IMR-90 (cell line): ENCODE data around the gene SLC25A21. TPM values are rescaled to one million over a fixed set of nuclear protein-coding genes. Genes with fewer than 3 reads are reported as not detected.

Experiments
- ATAC-seq: fragments of 200-7000 bp; cut with Tn5 transposase; 2 replicates; pipeline ENCODE4 v1.9.1; 2020; ENCODE audit warnings: low read depth, mild to moderate bottlenecking, moderate library complexity
- BruUV-seq: library from RNA; stranded (reverse); fragments of 400-500 nt; replicated peaks from 2 replicates; lab custom pipeline; 2021; lab: Mats Ljungman, UMichigan
- CTCF ChIA-PET: fragments of 300-600 bp; formaldehyde crosslinking; extraction: SDS; loops from one replicate; lab custom pipeline; 2021; ENCODE audit warnings: antibody characterized with exemption; lab: Yijun Ruan, JAX
- POLR2A ChIA-PET: fragments of 300-600 bp; sonication (Branson Sonifier 250); formaldehyde crosslinking; loops from one replicate; lab custom pipeline; 2022; ENCODE audit warnings: antibody characterized with exemption; ENCODE audit not compliant: unreplicated experiment; lab: Charles Lee
- DNase-seq: peaks from one replicate; pipeline ENCODE4 v3.0.0; 2013
- H2AFZ ChIP-seq: replicated peaks from 2 replicates; pipeline ENCODE3; 2013; ENCODE audit warnings: low read length, mild to moderate bottlenecking; ENCODE audit not compliant: poor library complexity
- H2AK5ac ChIP-seq: 2 replicates; pipeline ENCODE4 v1.6.1; 2013; ENCODE audit warnings: low read depth, low read length, inconsistent platforms
- H2AK9ac ChIP-seq: replicated peaks from 2 replicates; pipeline ENCODE3; 2013; ENCODE audit warnings: mild to moderate bottlenecking, low read depth, low read length, moderate library complexity; ENCODE audit not compliant: poor library complexity
- H2BK120ac ChIP-seq: 2 replicates; pipeline ENCODE4 v1.6.1; 2013; ENCODE audit warnings: low read depth, low read length, inconsistent platforms
- H2BK15ac ChIP-seq: 3 replicates; pipeline ENCODE4 v1.6.1; 2013; ENCODE audit warnings: low read depth, low read length, inconsistent platforms
- H2BK20ac ChIP-seq: 2 replicates; pipeline ENCODE4 v1.6.1; 2013; ENCODE audit warnings: low read depth, mild to moderate bottlenecking, inconsistent platforms, low read length, moderate library complexity
- H2BK5ac ChIP-seq: 2 replicates; pipeline ENCODE4 v1.6.1; 2013; ENCODE audit warnings: mild to moderate bottlenecking, low read depth, low read length, inconsistent platforms; ENCODE audit not compliant: poor library complexity, severe bottlenecking
- H3K14ac ChIP-seq: replicated peaks from 2 replicates; pipeline ENCODE4 v1.6.1; 2013; ENCODE audit warnings: low read depth, low read length, inconsistent platforms
- H3K18ac ChIP-seq: 2 replicates; pipeline ENCODE4 v1.6.1; 2013; ENCODE audit warnings: low read depth, low read length, control low read depth
- H3K23ac ChIP-seq: 2 replicates; pipeline ENCODE4 v1.6.1; 2013; ENCODE audit warnings: low read depth, low read length, inconsistent platforms
- H3K27ac ChIP-seq: 2 replicates; pipeline ENCODE4 v1.5.1; 2013; ENCODE audit warnings: mild to moderate bottlenecking, control low read depth, low read length; ENCODE audit not compliant: insufficient read depth
- H3K27me3 ChIP-seq: 2 replicates; pipeline ENCODE4 v1.6.1; 2013; ENCODE audit warnings: low read length; ENCODE audit not compliant: control insufficient read depth, insufficient read depth
- H3K36me3 ChIP-seq: 2 replicates; pipeline ENCODE4 v1.6.1; 2013; ENCODE audit warnings: low read length, mixed read lengths; ENCODE audit not compliant: control insufficient read depth, insufficient read depth
- H3K4ac ChIP-seq: 2 replicates; pipeline ENCODE4 v1.6.1; 2013; ENCODE audit warnings: low read depth, low read length, inconsistent platforms
- H3K4me1 ChIP-seq: 2 replicates; pipeline ENCODE4 v1.6.1; 2013; ENCODE audit warnings: low read length, mixed read lengths; ENCODE audit not compliant: control insufficient read depth, insufficient read depth
- H3K4me2 ChIP-seq: 2 replicates; pipeline ENCODE4 v1.6.1; 2013; ENCODE audit warnings: low read depth, mild to moderate bottlenecking, control low read depth, low read length, moderate library complexity
- H3K4me3 ChIP-seq: 2 replicates; pipeline ENCODE4 v1.5.1; 2013; ENCODE audit warnings: low read depth, mild to moderate bottlenecking, control low read depth, low read length, moderate library complexity; ENCODE audit not compliant: insufficient read depth
- H3K56ac ChIP-seq: 2 replicates; pipeline ENCODE4 v1.6.1; 2013; ENCODE audit warnings: low read length, inconsistent platforms; ENCODE audit not compliant: insufficient read depth; ENCODE audit errors: extremely low read depth
- H3K79me1 ChIP-seq, 2 experiments: 2 replicates each; pipeline ENCODE4 v1.6.1; 2013; ENCODE audit warnings: low read length in 2 of 2, inconsistent platforms in 1 of 2, low read depth in 1 of 2
- H3K9ac ChIP-seq: 2 replicates; pipeline ENCODE4 v1.6.1; 2013; ENCODE audit warnings: low read depth, low read length, control low read depth
- H3K9me1 ChIP-seq: 2 replicates; pipeline ENCODE4 v1.6.1; 2013; ENCODE audit warnings: low read length, inconsistent platforms; ENCODE audit not compliant: insufficient read depth
- H3K9me3 ChIP-seq: 2 replicates; pipeline ENCODE4 v1.6.1; 2013; ENCODE audit warnings: low read length; ENCODE audit not compliant: control insufficient read depth, insufficient read depth
- H4K20me1 ChIP-seq: 2 replicates; pipeline ENCODE4 v1.6.1; 2013; ENCODE audit warnings: low read length, inconsistent platforms; ENCODE audit not compliant: insufficient read depth
- H4K5ac ChIP-seq: 2 replicates; pipeline ENCODE4 v1.6.1; 2013; ENCODE audit warnings: mild to moderate bottlenecking, low read depth, low read length, control low read depth
- H4K8ac ChIP-seq, 2 experiments: 2 replicates each; pipeline ENCODE4 v1.6.1; 2013; ENCODE audit warnings: low read depth in 2 of 2, low read length in 2 of 2, control low read depth in 1 of 2, inconsistent platforms in 1 of 2
- H4K91ac ChIP-seq: 2 replicates; pipeline ENCODE4 v1.6.1; 2013; ENCODE audit warnings: low read depth, low read length, inconsistent platforms; ENCODE audit not compliant: insufficient read depth
- BHLHE40 ChIP-seq: fragments of 150-350 bp; IDR thresholded peaks from 2 replicates; pipeline ENCODE4 v1.6.1; 2016; ENCODE audit warnings: mild to moderate bottlenecking, low read depth, low read length
- CEBPB ChIP-seq: IDR thresholded peaks from 2 replicates; pipeline ENCODE4 v1.6.1; 2012; ENCODE audit warnings: low read depth, low read length, improper control_type of control experiment
- CHD1 ChIP-seq: IDR thresholded peaks from 2 replicates; pipeline ENCODE4 v1.6.1; 2012; ENCODE audit warnings: low read depth, low read length, improper control_type of control experiment
- FOS ChIP-seq: fragments of 150-350 bp; IDR thresholded peaks from 2 replicates; pipeline ENCODE4 v1.6.1; 2016; ENCODE audit warnings: low read depth, low read length
- MAFK ChIP-seq: IDR thresholded peaks from 2 replicates; pipeline ENCODE4 v1.6.1; 2012; ENCODE audit warnings: low read depth, low read length, improper control_type of control experiment
- MAZ ChIP-seq: IDR thresholded peaks from 2 replicates; pipeline ENCODE4 v1.6.1; 2012; ENCODE audit warnings: low read depth, mild to moderate bottlenecking, low read length, improper control_type of control experiment, moderate library complexity, borderline replicate concordance
- MXI1 ChIP-seq: IDR thresholded peaks from 2 replicates; pipeline ENCODE4 v1.6.1; 2012; ENCODE audit warnings: low read depth, mild to moderate bottlenecking, low read length, moderate library complexity, borderline replicate concordance
- NFE2L2 ChIP-seq: fragments of 150-350 bp; IDR thresholded peaks from 2 replicates; pipeline ENCODE4 v1.6.1; 2016; ENCODE audit warnings: low read depth, mild to moderate bottlenecking, low read length
- POLR2A ChIP-seq: IDR thresholded peaks from 2 replicates; pipeline ENCODE4 v1.6.1; 2012; ENCODE audit warnings: mild to moderate bottlenecking, low read depth, low read length
- RAD21 ChIP-seq: IDR thresholded peaks from 2 replicates; pipeline ENCODE4 v1.6.1; 2012; ENCODE audit warnings: low read length, improper control_type of control experiment
- RCOR1 ChIP-seq: IDR thresholded peaks from 2 replicates; pipeline ENCODE4 v1.6.1; 2012; ENCODE audit warnings: mild to moderate bottlenecking, low read length, improper control_type of control experiment; ENCODE audit not compliant: insufficient replicate concordance
- RFX5 ChIP-seq: IDR thresholded peaks from 2 replicates; pipeline ENCODE4 v1.8.0; 2012; ENCODE audit warnings: low read depth, mild to moderate bottlenecking, low read length, moderate library complexity
- SMC3 ChIP-seq: fragments of 150-350 bp; IDR thresholded peaks from 2 replicates; pipeline ENCODE4 v1.6.1; 2016; ENCODE audit warnings: low read depth, mild to moderate bottlenecking, antibody characterized with exemption, low read length, moderate library complexity
- WGBS, 2 experiments: methylation state at CpG; one replicate each; pipeline versions ENCODE4 v1.1.5 to v1.1.7; 2013; ENCODE audit warnings: missing lambda C conversion rate in 2 of 2; ENCODE audit not compliant: insufficient read length in 1 of 2; ENCODE audit errors: extremely low coverage in 2 of 2; 5-methylcytosine and 5-hydroxymethylcytosine counted together
- dilution Hi-C: fragments of 300-500 bp; cut with HindIII; formaldehyde crosslinking; loops from one replicate; pipeline ENCODE4 v1.14.3; 2018; ENCODE audit warnings: low sequenced_read_pairs; ENCODE audit not compliant: unreplicated experiment
- in situ Hi-C: fragments of 300-500 bp; cut with MboI; formaldehyde crosslinking; loops from 3 replicates; pipeline ENCODE4 v1.14.3; 2019; ENCODE audit warnings: low sequenced_read_pairs, inconsistent platforms, mixed read lengths
- intact Hi-C: fragments of 100-400 bp; cut with micrococcal nuclease; formaldehyde crosslinking; loops from 2 replicates; pipeline ENCODE4 v1.10.0; 2022
- polyA plus RNA-seq, 3 experiments: library from polyadenylated mRNA; depleted of rRNA; stranded (reverse); fragments of >200 nt; gene quantifications; 2 replicates each; pipeline ENCODE4 v1.2.3, GENCODE V29; 2012; ENCODE audit warnings: low replicate concordance in 1 of 3
- total RNA-seq: library from RNA; depleted of rRNA; stranded (reverse); fragments of >200 nt; gene quantifications from 2 replicates; pipeline ENCODE4 v1.2.3, GENCODE V29; 2012
- TF ChIP-seq, protein P1 (sequence below): fragments of 150-350 bp; IDR thresholded peaks from 2 replicates; pipeline ENCODE4 v1.6.1; 2016; ENCODE audit warnings: low read depth, mild to moderate bottlenecking, low read length, moderate library complexity, borderline replicate concordance
- TF ChIP-seq, protein P2 (sequence below): fragments of 150-350 bp; IDR thresholded peaks from 2 replicates; pipeline ENCODE4 v1.6.1; 2017; ENCODE audit warnings: mild to moderate bottlenecking, antibody characterized with exemption, low read length, low read depth
- TF ChIP-seq, protein P3 (sequence below): conservative IDR thresholded peaks from 2 replicates; pipeline ENCODE4 v1.5.1; 2012; ENCODE audit warnings: mild to moderate bottlenecking, low read depth, low read length, improper control_type of control experiment

SLC25A21 gene
- total and polyA plus RNA-seq, 2 of the 4 experiments (the other 2 are of a cell fraction): 0.62 to 0.90 TPM

DNA sequence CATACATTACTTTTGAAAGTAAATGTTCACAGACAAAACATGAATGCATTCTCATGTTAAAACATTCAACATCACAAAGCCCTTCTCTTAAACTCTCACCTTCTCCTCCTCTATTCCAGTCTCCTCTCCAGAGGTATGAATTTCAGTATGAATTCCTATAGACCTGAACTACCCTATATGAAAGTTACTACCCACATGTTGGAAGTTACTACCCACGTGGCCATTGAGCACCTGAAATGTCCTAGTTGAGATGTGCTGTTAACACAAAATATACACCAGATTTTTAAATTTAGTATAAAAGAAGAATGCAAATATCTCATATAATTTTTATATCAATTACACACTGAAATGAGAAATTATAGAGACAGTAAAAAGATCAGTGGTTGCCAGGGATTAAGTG is 450.5 kb downstream of the SLC25A21 start:
- intact Hi-C loops (no loop called here), in situ Hi-C loops (no loop called here), dilution Hi-C loops (no loop called here)
- no peak for DNase-seq
- H2AK5ac ChIP-seq: no peak overlapping the region
- H4K91ac ChIP-seq: no peak overlapping the region
- no peaks in the 10 kb centered on the region for H3K36me3 ChIP-seq
- no peak overlapping the region for H4K5ac ChIP-seq
- WGBS, 2 experiments: no CpG with 5 or more reads among the region's 1 CpG
- H3K18ac ChIP-seq: no peak overlapping the region
- H4K20me1 ChIP-seq: no peaks in the 10 kb centered on the region
- H2BK120ac ChIP-seq: no peak overlapping the region
- H3K9me1 ChIP-seq: no peaks in the 10 kb centered on the region
- no peak overlapping the region for H3K9ac ChIP-seq
- ChIA-PET CTCF (interaction anchor here (0.6 kb wide), 1 partner anchor 51 kb away, joined by 3 read pairs; no protein-coding TSS in a partner anchor), POLR2A (no interaction called here)
- H2AK9ac ChIP-seq: no peak overlapping the region
- no peak overlapping the region for H3K4ac ChIP-seq
- H2BK5ac ChIP-seq: no peak overlapping the region
- no peak overlapping the region for H3K4me3 ChIP-seq
- no peak for ATAC-seq
- no peak overlapping the region for H3K23ac ChIP-seq
- H3K27ac ChIP-seq: no peak overlapping the region
- H3K4me2 ChIP-seq: no peak overlapping the region
- H3K9me3 ChIP-seq: no peaks in the 10 kb centered on the region
- H3K4me1 ChIP-seq: no peaks in the 10 kb centered on the region
- no peak overlapping the region for H2BK20ac ChIP-seq
- H3K79me1 ChIP-seq: no peaks in the 10 kb centered on the region
- no TSS peak for BruUV-seq
- no peaks in the 10 kb centered on the region for H3K27me3 ChIP-seq
- H2BK15ac ChIP-seq: no peak overlapping the region
- no peak for TF ChIP-seq POLR2A
- no peak for TF ChIP-seq NFE2L2
- TF ChIP-seq RCOR1: no peak
- TF ChIP-seq SMC3: no peak
- TF ChIP-seq, protein P1, sequence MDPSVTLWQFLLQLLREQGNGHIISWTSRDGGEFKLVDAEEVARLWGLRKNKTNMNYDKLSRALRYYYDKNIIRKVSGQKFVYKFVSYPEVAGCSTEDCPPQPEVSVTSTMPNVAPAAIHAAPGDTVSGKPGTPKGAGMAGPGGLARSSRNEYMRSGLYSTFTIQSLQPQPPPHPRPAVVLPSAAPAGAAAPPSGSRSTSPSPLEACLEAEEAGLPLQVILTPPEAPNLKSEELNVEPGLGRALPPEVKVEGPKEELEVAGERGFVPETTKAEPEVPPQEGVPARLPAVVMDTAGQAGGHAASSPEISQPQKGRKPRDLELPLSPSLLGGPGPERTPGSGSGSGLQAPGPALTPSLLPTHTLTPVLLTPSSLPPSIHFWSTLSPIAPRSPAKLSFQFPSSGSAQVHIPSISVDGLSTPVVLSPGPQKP: no peak
- TF ChIP-seq, protein P2, sequence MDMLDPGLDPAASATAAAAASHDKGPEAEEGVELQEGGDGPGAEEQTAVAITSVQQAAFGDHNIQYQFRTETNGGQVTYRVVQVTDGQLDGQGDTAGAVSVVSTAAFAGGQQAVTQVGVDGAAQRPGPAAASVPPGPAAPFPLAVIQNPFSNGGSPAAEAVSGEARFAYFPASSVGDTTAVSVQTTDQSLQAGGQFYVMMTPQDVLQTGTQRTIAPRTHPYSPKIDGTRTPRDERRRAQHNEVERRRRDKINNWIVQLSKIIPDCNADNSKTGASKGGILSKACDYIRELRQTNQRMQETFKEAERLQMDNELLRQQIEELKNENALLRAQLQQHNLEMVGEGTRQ: no peak
- TF ChIP-seq MAFK: no peak
- TF ChIP-seq BHLHE40: no peak
- TF ChIP-seq, protein P3, sequence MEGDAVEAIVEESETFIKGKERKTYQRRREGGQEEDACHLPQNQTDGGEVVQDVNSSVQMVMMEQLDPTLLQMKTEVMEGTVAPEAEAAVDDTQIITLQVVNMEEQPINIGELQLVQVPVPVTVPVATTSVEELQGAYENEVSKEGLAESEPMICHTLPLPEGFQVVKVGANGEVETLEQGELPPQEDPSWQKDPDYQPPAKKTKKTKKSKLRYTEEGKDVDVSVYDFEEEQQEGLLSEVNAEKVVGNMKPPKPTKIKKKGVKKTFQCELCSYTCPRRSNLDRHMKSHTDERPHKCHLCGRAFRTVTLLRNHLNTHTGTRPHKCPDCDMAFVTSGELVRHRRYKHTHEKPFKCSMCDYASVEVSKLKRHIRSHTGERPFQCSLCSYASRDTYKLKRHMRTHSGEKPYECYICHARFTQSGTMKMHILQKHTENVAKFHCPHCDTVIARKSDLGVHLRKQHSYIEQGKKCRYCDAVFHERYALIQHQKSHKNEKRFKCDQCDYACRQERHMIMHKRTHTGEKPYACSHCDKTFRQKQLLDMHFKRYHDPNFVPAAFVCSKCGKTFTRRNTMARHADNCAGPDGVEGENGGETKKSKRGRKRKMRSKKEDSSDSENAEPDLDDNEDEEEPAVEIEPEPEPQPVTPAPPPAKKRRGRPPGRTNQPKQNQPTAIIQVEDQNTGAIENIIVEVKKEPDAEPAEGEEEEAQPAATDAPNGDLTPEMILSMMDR: no peak
- TF ChIP-seq RAD21: no peak
- TF ChIP-seq CHD1: no peak
- no peak for TF ChIP-seq MXI1
- TF ChIP-seq FOS: no peak
- TF ChIP-seq RFX5: no peak
- no peak for TF ChIP-seq MAZ
- no peak for TF ChIP-seq CEBPB
- H3K14ac ChIP-seq: no peak overlapping the region
- no peak overlapping the region for H4K8ac ChIP-seq
- H2AFZ ChIP-seq: no peak overlapping the region
- no peak overlapping the region for H3K56ac ChIP-seq
